ENCODE data around the gene RBM23. TPM values are rescaled to one million over a fixed set of nuclear protein-coding genes. Genes with fewer than 3 reads are reported as not detected.

The RBM23 gene
- total RNA-seq, 1 experiment from 2014 or later, result 42.4 TPM

DNA sequence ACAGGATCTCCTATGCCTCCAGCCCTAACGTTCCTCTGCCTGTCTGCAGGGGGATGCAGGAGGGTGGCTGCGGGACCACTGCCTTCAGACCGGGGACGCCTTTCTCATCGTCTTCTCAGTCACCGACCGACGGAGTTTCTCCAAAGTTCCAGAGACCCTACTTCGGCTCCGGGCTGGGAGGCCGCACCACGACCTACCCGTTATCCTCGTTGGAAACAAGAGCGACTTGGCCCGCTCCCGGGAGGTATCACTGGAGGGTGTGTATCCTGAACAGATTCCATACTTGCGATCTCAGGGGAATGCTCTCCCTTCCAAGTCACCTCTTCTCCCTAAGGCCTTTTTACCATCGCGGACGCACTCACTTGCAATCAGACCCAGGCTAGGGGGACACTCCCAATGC, 33.0 kb downstream of the RBM23 start:
- ChIA-PET POLR2A (interaction anchor here (0.7 to 2.0 kb wide), 7 partner anchors 14 to 92 kb away, joined by 3 to 13 read pairs (median 4); partner anchors contain the start of gene MMP14), CTCF (interaction anchor here (0.7 to 2.4 kb wide), 16 partner anchors 10 to 329 kb away, joined by 3 to 17 read pairs (median 4); partner anchors contain the start of genes DAD1 and LRP10)
- Mint-ChIP-seq H3K9me3 (no peaks in the 10 kb centered on the region), H3K4me3 (peak overlapping the region; percentile 88), H3K4me1 (peaks cover 45% of the 10 kb centered on the region), H3K27ac (peak overlapping the region; percentile 60), H3K36me3 (no peaks in the 10 kb centered on the region), H3K27me3 (ENCODE audit: low read depth) (peaks cover 30% of the 10 kb centered on the region)
- ATAC-seq, result no peak
- TF ChIP-seq SOX15 (CRISPR knock-in tag; IDR thresholded peaks at IDR 0.05) (no peak), TP53 (CRISPR knock-in tag; IDR thresholded peaks at IDR 0.05) (no peak), HMGA2 (CRISPR knock-in tag; IDR thresholded peaks at IDR 0.05) (no peak), TEAD1 (CRISPR knock-in tag; IDR thresholded peaks at IDR 0.05) (no peak; the same call in 1 of the 2 replicates), SMAD4 (CRISPR knock-in tag; IDR thresholded peaks at IDR 0.05) (no peak), ZNF138 (CRISPR knock-in tag; conservative IDR thresholded peaks at IDR 0.05) (no peak), ZNF416 (CRISPR knock-in tag; IDR thresholded peaks at IDR 0.05) (no peak), ELF4 (CRISPR knock-in tag; IDR thresholded peaks at IDR 0.05; ENCODE audit: low read depth) (no peak), NR2C2 (CRISPR knock-in tag; IDR thresholded peaks at IDR 0.05) (no peak), GRHL2 (CRISPR knock-in tag; IDR thresholded peaks at IDR 0.05; ENCODE audit: insufficient replicate concordance, severe bottlenecking) (no peak), ZNF671 (CRISPR knock-in tag; IDR thresholded peaks at IDR 0.05) (no peak), MXD4 (CRISPR knock-in tag; IDR thresholded peaks at IDR 0.05; ENCODE audit: borderline replicate concordance) (no peak), ZNF423 (CRISPR knock-in tag; IDR thresholded peaks at IDR 0.05) (no peak), CBFB (CRISPR knock-in tag; IDR thresholded peaks at IDR 0.05; ENCODE audit: low read depth) (no peak), SP1 (CRISPR knock-in tag; conservative IDR thresholded peaks at IDR 0.05) (no peak), RORB (CRISPR knock-in tag; IDR thresholded peaks at IDR 0.05) (no peak)
- TF ChIP-seq, protein P1, sequence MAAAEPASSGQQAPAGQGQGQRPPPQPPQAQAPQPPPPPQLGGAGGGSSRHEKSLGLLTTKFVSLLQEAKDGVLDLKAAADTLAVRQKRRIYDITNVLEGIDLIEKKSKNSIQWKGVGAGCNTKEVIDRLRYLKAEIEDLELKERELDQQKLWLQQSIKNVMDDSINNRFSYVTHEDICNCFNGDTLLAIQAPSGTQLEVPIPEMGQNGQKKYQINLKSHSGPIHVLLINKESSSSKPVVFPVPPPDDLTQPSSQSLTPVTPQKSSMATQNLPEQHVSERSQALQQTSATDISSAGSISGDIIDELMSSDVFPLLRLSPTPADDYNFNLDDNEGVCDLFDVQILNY (CRISPR knock-in tag; IDR thresholded peaks at IDR 0.05), result no peak
- TF ChIP-seq, protein P2, sequence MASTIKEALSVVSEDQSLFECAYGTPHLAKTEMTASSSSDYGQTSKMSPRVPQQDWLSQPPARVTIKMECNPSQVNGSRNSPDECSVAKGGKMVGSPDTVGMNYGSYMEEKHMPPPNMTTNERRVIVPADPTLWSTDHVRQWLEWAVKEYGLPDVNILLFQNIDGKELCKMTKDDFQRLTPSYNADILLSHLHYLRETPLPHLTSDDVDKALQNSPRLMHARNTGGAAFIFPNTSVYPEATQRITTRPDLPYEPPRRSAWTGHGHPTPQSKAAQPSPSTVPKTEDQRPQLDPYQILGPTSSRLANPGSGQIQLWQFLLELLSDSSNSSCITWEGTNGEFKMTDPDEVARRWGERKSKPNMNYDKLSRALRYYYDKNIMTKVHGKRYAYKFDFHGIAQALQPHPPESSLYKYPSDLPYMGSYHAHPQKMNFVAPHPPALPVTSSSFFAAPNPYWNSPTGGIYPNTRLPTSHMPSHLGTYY (CRISPR knock-in tag; IDR thresholded peaks at IDR 0.05), result no peak
- TF ChIP-seq, protein P3, sequence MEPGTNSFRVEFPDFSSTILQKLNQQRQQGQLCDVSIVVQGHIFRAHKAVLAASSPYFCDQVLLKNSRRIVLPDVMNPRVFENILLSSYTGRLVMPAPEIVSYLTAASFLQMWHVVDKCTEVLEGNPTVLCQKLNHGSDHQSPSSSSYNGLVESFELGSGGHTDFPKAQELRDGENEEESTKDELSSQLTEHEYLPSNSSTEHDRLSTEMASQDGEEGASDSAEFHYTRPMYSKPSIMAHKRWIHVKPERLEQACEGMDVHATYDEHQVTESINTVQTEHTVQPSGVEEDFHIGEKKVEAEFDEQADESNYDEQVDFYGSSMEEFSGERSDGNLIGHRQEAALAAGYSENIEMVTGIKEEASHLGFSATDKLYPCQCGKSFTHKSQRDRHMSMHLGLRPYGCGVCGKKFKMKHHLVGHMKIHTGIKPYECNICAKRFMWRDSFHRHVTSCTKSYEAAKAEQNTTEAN (CRISPR knock-in tag; IDR thresholded peaks at IDR 0.05), result no peak
- TF ChIP-seq, protein P4, sequence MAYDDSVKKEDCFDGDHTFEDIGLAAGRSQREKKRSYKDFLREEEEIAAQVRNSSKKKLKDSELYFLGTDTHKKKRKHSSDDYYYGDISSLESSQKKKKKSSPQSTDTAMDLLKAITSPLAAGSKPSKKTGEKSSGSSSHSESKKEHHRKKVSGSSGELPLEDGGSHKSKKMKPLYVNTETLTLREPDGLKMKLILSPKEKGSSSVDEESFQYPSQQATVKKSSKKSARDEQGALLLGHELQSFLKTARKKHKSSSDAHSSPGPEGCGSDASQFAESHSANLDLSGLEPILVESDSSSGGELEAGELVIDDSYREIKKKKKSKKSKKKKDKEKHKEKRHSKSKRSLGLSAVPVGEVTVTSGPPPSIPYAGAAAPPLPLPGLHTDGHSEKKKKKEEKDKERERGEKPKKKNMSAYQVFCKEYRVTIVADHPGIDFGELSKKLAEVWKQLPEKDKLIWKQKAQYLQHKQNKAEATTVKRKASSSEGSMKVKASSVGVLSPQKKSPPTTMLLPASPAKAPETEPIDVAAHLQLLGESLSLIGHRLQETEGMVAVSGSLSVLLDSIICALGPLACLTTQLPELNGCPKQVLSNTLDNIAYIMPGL (CRISPR knock-in tag; IDR thresholded peaks at IDR 0.05), result no peak
- no peak for DNase-seq (ENCODE audit: low spot score)

DNA sequence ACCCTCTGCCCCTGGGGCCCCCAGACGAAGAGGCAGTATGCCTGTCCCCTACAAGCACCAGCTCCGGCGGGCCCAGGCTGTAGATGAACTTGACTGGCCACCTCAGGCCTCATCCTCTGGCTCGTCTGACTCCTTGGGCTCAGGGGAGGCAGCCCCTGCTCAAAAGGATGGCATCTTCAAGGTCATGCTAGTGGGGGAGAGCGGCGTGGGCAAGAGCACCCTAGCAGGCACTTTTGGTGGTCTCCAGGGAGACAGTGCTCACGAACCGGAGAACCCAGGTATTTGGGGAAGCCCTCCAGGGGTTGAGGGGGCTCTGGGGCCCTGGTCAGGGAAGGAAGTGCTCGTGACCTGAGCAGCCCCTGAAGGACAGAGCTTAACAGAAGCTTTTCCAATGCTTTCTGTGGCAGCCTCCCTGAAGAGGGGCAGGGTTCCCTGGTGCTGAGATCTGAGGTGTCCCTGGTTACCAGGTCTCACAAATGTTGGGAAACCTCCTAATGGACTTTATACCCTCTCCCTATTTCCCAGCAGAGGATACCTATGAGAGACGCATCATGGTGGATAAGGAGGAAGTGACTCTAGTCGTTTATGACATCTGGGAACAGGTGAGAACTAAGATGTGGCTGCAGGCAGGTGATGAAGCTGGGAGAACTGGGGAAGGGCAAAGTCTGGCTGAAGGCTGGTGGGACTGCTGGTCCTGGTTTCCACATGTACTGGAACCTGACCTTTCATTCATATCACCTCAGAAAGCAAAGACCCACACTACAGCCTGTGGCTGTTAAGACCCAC, 34.0 kb downstream of the RBM23 start:
- POLR2A ChIA-PET, result interaction anchor here (1.1 to 1.6 kb wide), 2 partner anchors 11 to 35 kb away, joined by 3 to 4 read pairs; no protein-coding TSS in a partner anchor
- CTCF ChIA-PET, result interaction anchor here (1.4 to 5.1 kb wide), 6 partner anchors 13 to 314 kb away, joined by 3 to 57 read pairs (median 14); partner anchors contain the start of gene LRP10
- Mint-ChIP-seq H3K9me3 (no peaks in the 10 kb centered on the region), H3K27ac (no peak overlapping the region), H3K36me3 (no peaks in the 10 kb centered on the region), H3K27me3 (ENCODE audit: low read depth) (peaks cover 26% of the 10 kb centered on the region), H3K4me1 (peaks cover 45% of the 10 kb centered on the region), H3K4me3 (peak overlapping the region; percentile 1; the same call in 1 of the 2 replicates)
- DNase-seq (ENCODE audit: low spot score) (no peak), ATAC-seq (no peak)
- TF ChIP-seq TEAD4 (CRISPR knock-in tag; IDR thresholded peaks at IDR 0.05) (no peak), NFATC4 (CRISPR knock-in tag; IDR thresholded peaks at IDR 0.05) (no peak), ZNF121 (CRISPR knock-in tag; IDR thresholded peaks at IDR 0.05) (no peak)
- TF ChIP-seq, protein P5, sequence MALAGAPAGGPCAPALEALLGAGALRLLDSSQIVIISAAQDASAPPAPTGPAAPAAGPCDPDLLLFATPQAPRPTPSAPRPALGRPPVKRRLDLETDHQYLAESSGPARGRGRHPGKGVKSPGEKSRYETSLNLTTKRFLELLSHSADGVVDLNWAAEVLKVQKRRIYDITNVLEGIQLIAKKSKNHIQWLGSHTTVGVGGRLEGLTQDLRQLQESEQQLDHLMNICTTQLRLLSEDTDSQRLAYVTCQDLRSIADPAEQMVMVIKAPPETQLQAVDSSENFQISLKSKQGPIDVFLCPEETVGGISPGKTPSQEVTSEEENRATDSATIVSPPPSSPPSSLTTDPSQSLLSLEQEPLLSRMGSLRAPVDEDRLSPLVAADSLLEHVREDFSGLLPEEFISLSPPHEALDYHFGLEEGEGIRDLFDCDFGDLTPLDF (CRISPR knock-in tag; IDR thresholded peaks at IDR 0.05), result no peak

All from WTC11 (cell line).